Endothelial cell of umbilical vein (primary cell): ENCODE results near the gene IRX1. TPM values are rescaled to one million over a fixed set of nuclear protein-coding genes. Genes with fewer than 3 reads are reported as not detected.

Source experiments
- BruUV-seq: library from RNA; stranded (reverse); fragments of 400-500 nt; replicated peaks from 2 replicates; lab custom pipeline; 2021; lab: Mats Ljungman, UMichigan
- CTCF ChIA-PET: fragments of 300-600, 350-600 bp; sonication (Branson Sonifier 250); formaldehyde crosslinking; loops from one replicate; lab custom pipeline; 2021; ENCODE audit warnings: antibody characterized with exemption, inconsistent platforms; lab: Charles Lee
- POLR2A ChIA-PET: fragments of 300-600, 350-600 bp; sonication (Branson Sonifier 250); formaldehyde crosslinking; loops from one replicate; lab custom pipeline; 2021; ENCODE audit warnings: antibody characterized with exemption, inconsistent platforms; lab: Charles Lee
- DNase-seq: peaks from one replicate; pipeline ENCODE4 v3.0.0-alpha.2; 2011; ENCODE audit warnings: low read depth, low spot score
- FAIRE-seq: peaks from 2 replicates; lab custom pipeline; 2011; peaks lifted over from hg19 to GRCh38; lab: Jason Lieb, UNC
- H2AFZ ChIP-seq: 2 replicates; pipeline ENCODE4 v1.6.0; 2012; ENCODE audit warnings: low read depth, low read length, control low read depth, inconsistent platforms
- H3K27ac ChIP-seq: 2 replicates; pipeline ENCODE4 v1.5.1; 2011; ENCODE audit warnings: low read depth, mild to moderate bottlenecking, control low read depth, low read length, moderate library complexity; ENCODE audit not compliant: insufficient read depth
- H3K27me3 ChIP-seq, 2 experiments: 2 replicates each; pipeline versions ENCODE4 v1.6.0 to v1.6.1; 2011; ENCODE audit warnings: low read length in 2 of 2, mixed read lengths in 1 of 2; ENCODE audit not compliant: control insufficient read depth in 2 of 2, insufficient read depth in 2 of 2
- H3K36me3 ChIP-seq, 2 experiments: 2 replicates in 1 of 2; 3 replicates in 1 of 2; pipeline ENCODE4 v1.5.1; 2011; ENCODE audit warnings: low read length in 2 of 2, mild to moderate bottlenecking in 1 of 2, moderate library complexity in 1 of 2; ENCODE audit not compliant: control insufficient read depth in 2 of 2, insufficient read depth in 2 of 2; ENCODE audit errors: extremely low read depth in 1 of 2
- H3K4me1 ChIP-seq: 3 replicates; pipeline ENCODE4 v1.5.1; 2011; ENCODE audit warnings: mild to moderate bottlenecking, low read length; ENCODE audit not compliant: control insufficient read depth, insufficient read depth; ENCODE audit errors: extremely low read depth
- H3K4me2 ChIP-seq: 2 replicates; pipeline ENCODE4 v1.6.1; 2011; ENCODE audit warnings: low read length, control low read depth, mixed read lengths; ENCODE audit not compliant: insufficient read depth
- H3K4me3 ChIP-seq, 3 experiments: fragments of 200-600 bp in 1 of 3; sonication (generic), shearing (Covaris generic) in 1 of 3; replicated peaks in 1 of 3; 2 replicates each; pipeline ENCODE4 v1.5.1; 2011 to 2016; ENCODE audit warnings: control low read depth in 3 of 3, low read length in 3 of 3, mild to moderate bottlenecking in 2 of 3, inconsistent platforms in 1 of 3, low read depth in 1 of 3, moderate library complexity in 1 of 3; ENCODE audit not compliant: insufficient read depth in 1 of 3
- H3K79me2 ChIP-seq: 2 replicates; pipeline ENCODE4 v1.6.0; 2012; ENCODE audit warnings: low read length, inconsistent platforms; ENCODE audit not compliant: control insufficient read depth, insufficient read depth
- H3K9ac ChIP-seq: replicated peaks from 2 replicates; pipeline ENCODE3; 2011; ENCODE audit warnings: low read length, control low read depth; ENCODE audit not compliant: insufficient read depth; ENCODE audit errors: extremely low read depth
- H3K9me1 ChIP-seq: replicated peaks from 3 replicates; pipeline ENCODE4 v1.6.0; 2011; ENCODE audit warnings: mild to moderate bottlenecking, low read length; ENCODE audit not compliant: control insufficient read depth, insufficient read depth; ENCODE audit errors: extremely low read depth
- H3K9me3 ChIP-seq: replicated peaks from 2 replicates; pipeline ENCODE4 v1.5.1; 2012; ENCODE audit warnings: low read length, inconsistent platforms; ENCODE audit not compliant: control insufficient read depth, insufficient read depth
- H4K20me1 ChIP-seq: replicated peaks from 2 replicates; pipeline ENCODE3; 2011; ENCODE audit warnings: mild to moderate bottlenecking, low read length; ENCODE audit not compliant: control insufficient read depth, insufficient read depth; ENCODE audit errors: extremely low read depth
- CTCF ChIP-seq, 2 donors: IDR thresholded peaks; 1 replicate in 1 of 2; 2 replicates in 1 of 2; pipeline ENCODE4 v1.5.1; 2011; ENCODE audit warnings: low read length in 2 of 2, mild to moderate bottlenecking in 2 of 2, moderate library complexity in 2 of 2, control low read depth in 1 of 2, inconsistent platforms in 1 of 2, low read depth in 1 of 2; ENCODE audit not compliant: insufficient read depth in 1 of 2; ENCODE audit errors: extremely low read depth in 1 of 2
- EZH2 ChIP-seq: IDR thresholded peaks from 2 replicates; pipeline ENCODE4 v1.6.1; 2012; ENCODE audit warnings: borderline replicate concordance, low read depth, mild to moderate bottlenecking, moderate library complexity, low read length, inconsistent platforms; ENCODE audit not compliant: severe bottlenecking
- FOS ChIP-seq: IDR thresholded peaks from 2 replicates; pipeline ENCODE4 v1.6.1; 2011; ENCODE audit warnings: mild to moderate bottlenecking, low read length, moderate library complexity, borderline replicate concordance; ENCODE audit not compliant: insufficient read depth
- GATA2 ChIP-seq: IDR thresholded peaks from 2 replicates; pipeline ENCODE4 v1.7.0; 2011; ENCODE audit warnings: low read depth, mild to moderate bottlenecking, moderate library complexity, mixed read lengths, low read length; ENCODE audit not compliant: insufficient read length, insufficient read depth
- JUN ChIP-seq: IDR thresholded peaks from 2 replicates; pipeline ENCODE4 v1.6.1; 2011; ENCODE audit warnings: borderline replicate concordance, low read depth; ENCODE audit not compliant: insufficient read length, insufficient read depth
- MAX ChIP-seq: IDR thresholded peaks from 2 replicates; pipeline ENCODE4 v1.6.1; 2011; ENCODE audit not compliant: insufficient read depth, insufficient read length
- MYC ChIP-seq: IDR thresholded peaks from one replicate; pipeline ENCODE4 v1.6.1; 2011; ENCODE audit warnings: mild to moderate bottlenecking, low read depth, low read length
- POLR2A ChIP-seq: IDR thresholded peaks from 2 replicates; pipeline ENCODE4 v1.6.1; 2012; ENCODE audit warnings: low read depth, mild to moderate bottlenecking, control low read depth, low read length
- POLR2AphosphoS5 ChIP-seq: IDR thresholded peaks from 2 replicates; pipeline ENCODE4 v1.6.1; 2012; ENCODE audit warnings: low read depth, mild to moderate bottlenecking, control low read depth, low read length, moderate library complexity; ENCODE audit not compliant: insufficient read depth
- dilution Hi-C: fragments of 300-500 bp; cut with MboI; formaldehyde crosslinking; loops from one replicate; pipeline ENCODE4 v1.15.0; 2019; ENCODE audit warnings: low sequenced_read_pairs; ENCODE audit not compliant: extremely low pct_ligation_motif_present
- intact Hi-C: fragments of 100-400 bp; cut with micrococcal nuclease; formaldehyde crosslinking; loops from one replicate; pipeline ENCODE4 v1.10.0; 2022
- polyA plus RNA-seq, 4 experiments: library from polyadenylated mRNA; depleted of rRNA in 3 of 4; stranded (reverse) in 3 of 4; unstranded in 1 of 4; fragments of >200 nt; gene quantifications; 2 replicates each; pipeline versions ENCODE4 v1.2.1 to v1.2.3, GENCODE V29; 2011 to 2012; ENCODE audit warnings: missing spikeins in 1 of 4
- total RNA-seq: library from RNA; stranded (reverse); gene quantifications from 2 replicates; pipeline ENCODE4 v1.2.3, GENCODE V29; 2021

Gene IRX1
- total and polyA plus RNA-seq, 2 donors (not counting 3 experiments of a cell fraction or from before 2014, with no cell fraction given), result not detected

DNA sequence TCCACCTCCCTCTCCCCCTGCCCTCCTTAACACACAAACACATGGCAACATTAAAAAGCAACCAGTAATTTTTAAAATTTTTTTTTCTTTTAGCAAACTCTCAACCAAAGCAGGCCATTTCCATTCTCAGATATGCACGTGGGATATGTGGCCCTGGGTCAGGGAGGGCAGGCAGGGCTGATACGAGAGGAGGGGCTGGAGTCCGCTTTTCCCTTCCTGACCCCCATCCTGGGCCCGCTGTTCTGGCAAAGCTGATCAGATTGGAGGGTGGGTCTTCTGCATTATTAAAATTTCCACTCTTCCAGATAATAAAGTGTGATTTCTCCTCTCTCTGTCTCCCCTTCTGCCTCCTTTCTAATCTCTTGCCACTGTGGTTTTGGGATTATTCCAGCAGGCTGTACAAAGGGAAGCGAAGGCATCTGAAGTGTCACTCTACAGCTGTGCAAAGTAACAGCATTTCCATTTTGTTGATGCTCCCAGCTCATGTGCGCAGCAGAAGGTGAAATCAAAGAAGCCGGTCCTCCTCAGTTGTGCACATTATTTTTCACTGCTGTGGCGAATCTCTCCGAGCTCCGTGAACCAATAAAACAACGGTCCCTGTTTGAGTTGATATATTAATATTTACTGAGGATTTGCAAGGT lies 12.0 kb downstream of the IRX1 start:
- Histone ChIP-seq H3K9me1 (no peaks in the 10 kb centered on the region), H3K9ac (no peak overlapping the region), H3K27ac (no peak overlapping the region), H3K4me2 (no peak overlapping the region), H3K9me3 (no peaks in the 10 kb centered on the region), H3K27me3 (peaks cover under 1 to 8% of the 10 kb centered on the region in 2 experiments), H3K79me2 (no peaks in the 10 kb centered on the region), H4K20me1 (no peaks in the 10 kb centered on the region), H3K4me3 (no peak overlapping the region), H2AFZ (no peak overlapping the region), H3K36me3 (no peaks in the 10 kb centered on the region), H3K4me1 (no peaks in the 10 kb centered on the region)
- FAIRE-seq, result no peak
- TF ChIP-seq EZH2 (no peak), MAX (no peak), POLR2AphosphoS5 (no peak), CTCF (IDR thresholded peaks at IDR 0.05; ENCODE audit: extremely low read depth in 1 of 2, insufficient read depth in 1 of 2, low read depth in 1 of 2, low read length in 2 of 2) (no peak), JUN (no peak), GATA2 (no peak), MYC (no peak), POLR2A (no peak), FOS (no peak)
- dilution Hi-C loops (no loop called here), intact Hi-C loops (loop anchor here (5.0 kb wide), 1 partner anchor 1570 kb away; no protein-coding TSS in a partner anchor)
- DNase-seq, result no peak
- ChIA-PET POLR2A (no interaction called here), CTCF (no interaction called here)
- no TSS peak for BruUV-seq
